Lower lobe of right lung (tissue), 2 donors: ENCODE data around the gene PPP6R3. TPM values are rescaled to one million over a fixed set of nuclear protein-coding genes. Genes with fewer than 3 reads are reported as not detected.

Experiments used
- ATAC-seq, 2 donors: fragments of 200-7000 bp; cut with Tn5 transposase; one replicate each; pipeline ENCODE4 v1.9.1; 2020 to 2022; ENCODE audit warnings: mild to moderate bottlenecking in 2 of 2, moderate library complexity in 2 of 2
- DNase-seq: peaks from one replicate; pipeline ENCODE4 v3.0.0-alpha.2; 2020
- H3K27ac ChIP-seq: fragments of 200-600 bp; one replicate; pipeline ENCODE4 v1.8.0; 2022
- H3K27me3 ChIP-seq: fragments of 200-600 bp; one replicate; pipeline ENCODE4 v1.8.0; 2022; ENCODE audit warnings: low read depth
- H3K36me3 ChIP-seq: fragments of 200-600 bp; one replicate; pipeline ENCODE4 v1.8.0; 2022; ENCODE audit warnings: mild to moderate bottlenecking
- H3K4me1 ChIP-seq: fragments of 200-600 bp; one replicate; pipeline ENCODE4 v1.8.0; 2022
- H3K4me3 ChIP-seq: fragments of 200-600 bp; one replicate; pipeline ENCODE4 v1.8.0; 2022; ENCODE audit warnings: mild to moderate bottlenecking
- H3K9me3 ChIP-seq: fragments of 200-600 bp; one replicate; pipeline ENCODE4 v1.8.0; 2022
- CTCF ChIP-seq: fragments of 200-600 bp; IDR thresholded peaks from one replicate; pipeline ENCODE4 v1.8.0; 2022; ENCODE audit warnings: antibody characterized with exemption, mild to moderate bottlenecking
- intact Hi-C: fragments of 100-400 bp; cut with DNase I; formaldehyde crosslinking; loops from one replicate; pipeline ENCODE4 v1.11.0; 2022
- total RNA-seq: library from RNA; stranded (reverse); fragmentation: NEBNext Ultra II Directional; extraction: Animal tissue kit (Norgen Biotek cat#: 25700); gene quantifications from one replicate; pipeline ENCODE4 v1.2.1, GENCODE V29; 2021
- donor health status: DM: no; HTN: yes; CAD: no; lungs with severe emphysema.

PPP6R3 gene
- total RNA-seq, 1 donor from 2014 or later = 98.0 TPM

- Histone ChIP-seq H3K36me3 (peaks cover 66% of the 10 kb centered on the region), H3K9me3 (no peaks in the 10 kb centered on the region), H3K27me3 (no peaks in the 10 kb centered on the region), H3K4me3 (no peak overlapping the region), H3K27ac (no peak overlapping the region), H3K4me1 (peaks cover 41% of the 10 kb centered on the region)
- TF ChIP-seq CTCF = no peak
- ATAC-seq (no peak), DNase-seq (no peak)
- intact Hi-C loops = no loop called here
Observed at GRCh38 chr11:68545347-68545746, 84.8 kb downstream of the PPP6R3 start.

GRCh38 chr11:68545796-68546195 lies 85.2 kb downstream of the PPP6R3 start:
- peaks cover 44% of the 10 kb centered on the region for H3K4me1 ChIP-seq
- peaks cover 69% of the 10 kb centered on the region for H3K36me3 ChIP-seq
- H3K27ac ChIP-seq = no peak overlapping the region

GRCh38 chr11:68546555-68546954 lies 86.0 kb downstream of the PPP6R3 start:
- Histone ChIP-seq H3K36me3 (peaks cover 77% of the 10 kb centered on the region), H3K27me3 (no peaks in the 10 kb centered on the region), H3K4me1 (peaks cover 49% of the 10 kb centered on the region), H3K9me3 (no peaks in the 10 kb centered on the region), H3K27ac (no peak overlapping the region), H3K4me3 (no peak overlapping the region)
- DNase-seq (peak; percentile 64), ATAC-seq (peak; percentile 33 to 62)
- TF ChIP-seq CTCF = no peak
- intact Hi-C loops = no loop called here

More at GRCh38 chr11:68545796-68546195, 85.2 kb downstream of the PPP6R3 start:
- DNase-seq = no peak
- ATAC-seq = peak in 1 of 2 donors; percentile 49
- H3K4me3 ChIP-seq = no peak overlapping the region
- no peak for TF ChIP-seq CTCF
- intact Hi-C loops = no loop called here
- no peaks in the 10 kb centered on the region for H3K27me3 ChIP-seq
- H3K9me3 ChIP-seq = no peaks in the 10 kb centered on the region

GRCh38 chr11:68549789-68550484 lies 89.4 kb downstream of the PPP6R3 start:
- TF ChIP-seq CTCF = no peak
- Histone ChIP-seq H3K27me3 (no peaks in the 10 kb centered on the region), H3K36me3 (peaks cover 85% of the 10 kb centered on the region), H3K4me1 (peaks cover 35% of the 10 kb centered on the region), H3K4me3 (no peak overlapping the region), H3K27ac (peak overlapping the region; percentile 49), H3K9me3 (no peaks in the 10 kb centered on the region)
- peak in 1 of 2 donors; percentile 20 for ATAC-seq
- intact Hi-C loops = no loop called here
- no peak for DNase-seq

GRCh38 chr11:68550485-68550817 lies 89.9 kb downstream of the PPP6R3 start:
- Histone ChIP-seq H3K4me1 (peaks cover 35% of the 10 kb centered on the region), H3K9me3 (no peaks in the 10 kb centered on the region), H3K36me3 (peaks cover 86% of the 10 kb centered on the region), H3K27ac (peak overlapping the region; percentile 49), H3K27me3 (no peaks in the 10 kb centered on the region), H3K4me3 (no peak overlapping the region)
- intact Hi-C loops = no loop called here
- ATAC-seq (peak in 1 of 2 donors; percentile 58), DNase-seq (no peak)
- no peak for TF ChIP-seq CTCF
